Muscle of arm (tissue), 12 donors: ENCODE measurements around the gene SLC25A29. TPM values are rescaled to one million over a fixed set of nuclear protein-coding genes. Genes with fewer than 3 reads are reported as not detected.

Experiments
- DNase-seq: peaks from one replicate; pipeline ENCODE4 v3.0.0-alpha.2; 2013
- polyA plus RNA-seq, 12 donors: library from polyadenylated mRNA; unstranded; fragments of 120-200 nt; gene quantifications; one replicate each; pipeline ENCODE4 v1.2.1, GENCODE V29; 2013; ENCODE audit not compliant: insufficient read length in 12 of 12

The SLC25A29 gene
- polyA plus RNA-seq, 12 donors: 14.3 to 60.5 (median 27.5) TPM; not detected in 1

DNA sequence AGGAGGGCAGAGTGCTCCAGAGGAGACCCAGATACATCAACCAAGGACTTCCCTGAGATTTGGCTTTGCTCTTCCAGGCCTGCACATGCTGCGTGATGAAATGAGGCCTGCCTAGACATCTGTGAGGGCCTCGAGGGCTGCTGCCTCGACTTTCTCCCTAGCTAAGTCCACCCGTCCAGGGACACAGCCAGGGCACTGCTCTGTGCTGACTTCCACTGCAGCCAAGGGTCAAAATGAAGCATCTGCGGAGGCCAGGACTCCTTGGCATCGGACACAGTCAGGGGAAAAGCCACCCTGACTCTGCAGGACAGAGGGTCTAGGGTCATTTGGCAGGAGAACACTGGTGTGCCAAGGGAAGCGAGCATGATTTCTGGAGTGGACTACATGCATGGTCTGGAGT lies 27.6 kb upstream of the SLC25A29 start:
- no peak for DNase-seq

DNA sequence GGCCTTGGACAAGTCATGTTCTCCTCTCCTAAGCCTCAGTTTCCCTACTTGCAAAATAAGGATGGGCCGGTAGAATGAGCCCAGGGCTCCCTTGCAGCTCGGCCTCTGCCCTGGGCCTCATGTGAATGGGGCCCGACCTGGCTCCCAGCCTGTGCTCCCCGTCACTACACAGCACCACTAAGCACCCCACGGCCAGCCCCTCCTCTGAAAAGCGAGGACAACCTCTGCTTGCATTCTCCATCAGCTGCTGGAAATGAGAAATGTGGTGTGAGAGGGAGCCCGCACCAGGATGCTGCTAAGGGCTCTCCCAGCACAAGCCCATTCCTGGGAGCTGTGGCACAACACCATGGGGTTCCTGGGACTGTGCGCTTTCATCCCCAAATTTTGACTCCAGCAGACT lies 27.1 kb upstream of the SLC25A29 start:
- DNase-seq: no peak

DNA sequence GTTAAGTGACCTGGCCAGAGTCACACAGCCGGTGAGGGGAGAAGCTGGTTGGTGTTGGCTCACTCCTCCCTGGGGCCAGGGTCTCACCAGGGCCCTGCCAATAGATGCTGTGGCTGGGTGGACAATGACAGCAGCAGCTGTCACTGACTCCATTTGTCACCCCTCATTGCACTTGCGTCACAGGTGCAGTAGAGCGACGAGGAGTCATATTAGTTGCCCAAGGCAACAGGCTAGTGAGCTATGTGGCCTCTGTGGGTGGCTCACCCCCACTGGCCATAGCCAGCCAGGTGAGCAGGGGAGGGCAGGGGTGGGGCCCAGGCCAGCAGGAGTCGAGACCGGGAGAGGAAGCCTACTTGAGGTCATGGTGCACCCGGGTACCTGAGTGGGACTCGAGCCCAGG lies 26.6 kb upstream of the SLC25A29 start:
- no peak for DNase-seq

DNA sequence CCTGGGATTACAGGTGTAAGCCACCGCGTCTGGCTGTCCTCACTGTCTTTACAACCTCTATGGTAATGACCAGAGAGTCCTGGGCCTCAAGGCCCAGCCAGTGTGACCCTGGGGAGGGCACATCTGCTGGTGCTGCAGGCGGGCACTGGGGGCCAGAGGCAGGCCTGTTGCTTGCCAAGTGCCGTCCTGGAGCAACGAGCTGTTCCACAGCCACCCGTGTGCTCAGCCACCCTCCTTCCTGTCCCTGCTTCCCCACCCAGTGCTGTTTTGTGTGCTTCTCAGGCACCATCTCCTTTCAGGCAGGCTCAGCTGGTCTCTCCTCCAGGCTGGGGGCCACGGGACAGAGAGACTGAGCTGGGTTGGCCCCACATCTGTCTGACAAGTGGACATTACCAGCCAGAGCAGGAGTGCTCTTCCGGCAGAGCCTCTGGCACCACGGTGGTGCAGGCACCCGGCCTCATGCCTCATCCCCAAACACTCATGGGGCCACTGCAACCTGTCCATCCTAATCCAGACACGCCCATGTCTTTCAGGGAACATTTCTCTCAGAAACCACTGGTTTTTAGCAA lies 25.9 kb upstream of the SLC25A29 start:
- no peak for DNase-seq

DNA sequence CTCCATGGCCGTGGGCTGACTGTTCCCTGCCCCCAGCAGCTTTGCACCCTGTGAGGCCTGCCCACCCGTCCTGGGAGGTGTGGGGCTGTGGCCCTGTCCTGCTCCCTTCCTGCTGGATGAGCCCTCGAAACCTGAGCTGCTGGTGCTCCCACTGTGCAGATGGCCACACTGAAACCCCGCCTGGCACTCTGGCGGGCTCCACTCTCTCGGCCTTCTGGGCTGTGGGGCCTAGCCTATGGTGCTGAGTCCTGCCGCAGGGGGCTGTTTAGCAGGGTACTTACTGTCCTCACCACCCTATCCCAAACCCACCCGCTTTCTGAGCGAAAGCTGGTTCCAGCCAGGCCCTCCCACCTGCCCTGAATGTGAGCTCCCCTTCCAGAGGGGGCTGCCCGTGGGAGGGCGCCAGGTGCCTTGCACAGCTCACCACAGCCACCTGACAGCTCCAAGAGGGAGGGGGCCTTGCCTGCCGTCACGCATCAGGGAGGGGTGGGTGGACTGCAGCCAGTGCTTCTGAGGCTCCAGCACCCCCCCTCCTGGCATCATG lies 24.2 kb upstream of the SLC25A29 start:
- no peak for DNase-seq

DNA sequence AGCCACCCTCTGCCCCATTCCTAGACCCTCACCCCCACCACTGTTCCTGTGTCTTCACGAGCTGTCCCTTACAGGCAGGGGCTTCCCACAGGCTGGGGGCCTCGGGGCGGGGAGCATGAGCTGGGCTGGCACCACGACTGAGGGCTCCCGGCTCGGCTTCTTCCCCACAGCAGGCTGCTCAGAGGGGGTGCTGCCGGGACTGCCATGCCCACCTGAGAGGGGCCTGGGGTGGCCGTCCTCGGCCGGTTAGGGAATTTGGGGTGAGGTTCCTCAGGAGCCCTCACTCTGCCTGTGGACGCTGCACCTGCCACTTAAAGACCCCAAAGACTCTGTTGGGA lies 23.7 kb upstream of the SLC25A29 start:
- DNase-seq: no peak

DNA sequence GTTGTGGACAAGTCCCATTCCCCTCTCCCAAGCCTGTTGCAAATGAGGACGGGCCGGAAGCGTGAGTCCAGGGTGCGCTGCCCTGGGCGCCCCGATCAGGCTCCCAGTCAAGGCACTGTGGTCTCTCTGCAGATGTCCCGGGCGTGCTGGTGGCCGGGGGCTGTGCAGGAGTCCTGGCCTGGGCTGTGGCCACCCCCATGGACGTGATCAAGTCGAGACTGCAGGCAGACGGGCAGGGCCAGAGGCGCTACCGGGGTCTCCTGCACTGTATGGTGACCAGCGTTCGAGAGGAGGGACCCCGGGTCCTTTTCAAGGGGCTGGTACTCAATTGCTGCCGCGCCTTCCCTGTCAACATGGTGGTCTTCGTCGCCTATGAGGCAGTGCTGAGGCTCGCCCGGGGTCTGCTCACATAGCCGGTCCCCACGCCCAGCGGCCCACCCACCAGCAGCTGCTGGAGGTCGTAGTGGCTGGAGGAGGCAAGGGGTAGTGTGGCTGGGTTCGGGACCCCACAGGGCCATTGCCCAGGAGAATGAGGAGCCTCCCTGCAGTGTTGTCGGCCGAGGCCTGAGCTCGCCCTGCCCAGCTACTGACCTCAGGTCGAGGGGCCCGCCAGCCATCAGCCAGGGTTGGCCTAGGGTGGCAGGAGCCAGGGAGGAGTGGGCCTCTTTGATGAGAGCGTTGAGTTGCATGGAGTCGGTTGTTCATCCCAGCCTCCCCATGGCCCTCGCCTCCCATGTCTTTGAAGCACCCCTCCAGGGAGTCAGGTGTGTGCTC lies 23.2 kb upstream of the SLC25A29 start:
- no peak for DNase-seq

DNA sequence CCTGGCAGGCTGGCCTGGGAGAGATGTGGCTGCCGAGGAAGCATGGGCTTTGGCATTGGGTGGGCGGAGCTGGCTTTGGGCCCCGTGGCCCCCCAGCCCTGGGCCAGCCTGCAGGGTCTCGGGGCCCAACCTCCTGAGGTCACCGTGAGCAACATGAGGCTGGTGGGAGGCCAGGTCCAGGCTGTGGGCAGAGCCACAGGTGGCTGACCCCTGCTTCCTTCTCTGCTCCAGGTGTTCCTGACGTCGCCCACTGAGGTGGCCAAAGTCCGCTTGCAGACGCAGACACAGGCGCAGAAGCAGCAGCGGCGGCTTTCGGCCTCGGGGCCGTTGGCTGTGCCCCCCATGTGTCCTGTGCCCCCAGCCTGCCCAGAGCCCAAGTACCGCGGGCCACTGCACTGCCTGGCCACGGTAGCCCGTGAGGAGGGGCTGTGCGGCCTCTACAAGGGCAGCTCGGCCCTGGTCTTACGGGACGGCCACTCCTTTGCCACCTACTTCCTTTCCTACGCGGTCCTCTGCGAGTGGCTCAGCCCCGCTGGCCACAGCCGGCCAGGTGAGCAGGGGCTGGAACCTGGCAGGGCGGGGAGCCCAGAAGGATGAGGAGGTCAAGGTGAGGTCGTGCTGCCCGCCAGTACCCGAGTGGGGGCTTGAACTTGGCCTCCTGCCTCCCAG lies 22.4 kb upstream of the SLC25A29 start:
- no peak for DNase-seq

DNA sequence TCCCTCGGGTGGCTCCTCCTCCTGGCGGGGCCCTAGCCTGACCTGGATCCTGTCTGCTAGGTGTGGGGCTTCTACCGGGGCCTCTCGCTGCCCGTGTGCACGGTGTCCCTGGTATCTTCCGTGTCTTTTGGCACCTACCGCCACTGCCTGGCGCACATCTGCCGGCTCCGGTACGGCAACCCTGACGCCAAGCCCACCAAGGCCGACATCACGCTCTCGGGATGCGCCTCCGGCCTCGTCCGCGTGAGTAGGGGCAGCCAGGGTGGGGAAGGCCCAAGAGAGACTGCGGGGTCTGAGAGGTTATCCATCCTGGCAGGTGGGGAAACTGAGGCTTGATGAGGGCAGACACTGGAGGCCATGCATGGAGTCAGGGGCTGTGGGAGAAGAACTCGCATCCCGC lies 20.9 kb upstream of the SLC25A29 start:
- no peak for DNase-seq

DNA sequence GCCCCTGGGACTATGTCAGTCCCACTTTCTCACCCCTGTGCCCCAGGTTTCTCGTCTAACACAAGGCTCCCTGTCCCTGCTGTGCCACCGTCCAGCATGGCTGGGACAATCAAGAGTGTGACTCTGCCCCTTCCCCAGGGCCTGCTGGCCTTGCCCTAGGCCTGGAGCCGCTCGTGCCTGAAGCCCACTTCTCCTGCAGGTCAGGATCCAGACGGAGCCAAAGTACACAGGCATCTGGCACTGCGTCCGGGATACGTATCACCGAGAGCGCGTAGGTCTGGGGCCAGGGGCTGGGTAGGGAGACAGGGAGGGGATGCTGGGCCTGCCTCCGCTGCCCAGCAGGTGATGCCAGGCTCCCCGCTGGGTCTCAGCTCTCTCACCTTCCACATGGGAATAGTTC lies 19.7 kb upstream of the SLC25A29 start:
- no peak for DNase-seq

DNA sequence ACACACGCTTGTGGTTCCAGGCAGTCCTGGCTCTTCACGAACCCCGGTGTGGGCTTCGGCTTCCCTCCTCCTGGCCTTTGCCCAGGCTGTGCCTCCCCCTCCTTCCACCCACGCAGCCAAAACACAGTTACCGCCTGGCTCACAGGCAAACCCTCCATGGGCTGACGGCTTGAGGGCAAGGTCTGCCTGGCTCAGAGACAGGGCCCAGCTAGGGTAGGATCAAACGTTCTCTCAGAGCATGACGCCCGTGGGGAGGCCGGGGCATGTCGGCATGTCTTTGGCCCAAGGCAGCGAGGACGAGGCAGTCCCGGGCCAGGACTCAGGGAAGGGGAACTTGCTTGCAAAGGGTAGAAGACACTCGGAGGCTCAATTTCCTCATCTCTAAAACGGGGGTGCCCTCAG lies 19.0 kb upstream of the SLC25A29 start:
- DNase-seq: no peak

DNA sequence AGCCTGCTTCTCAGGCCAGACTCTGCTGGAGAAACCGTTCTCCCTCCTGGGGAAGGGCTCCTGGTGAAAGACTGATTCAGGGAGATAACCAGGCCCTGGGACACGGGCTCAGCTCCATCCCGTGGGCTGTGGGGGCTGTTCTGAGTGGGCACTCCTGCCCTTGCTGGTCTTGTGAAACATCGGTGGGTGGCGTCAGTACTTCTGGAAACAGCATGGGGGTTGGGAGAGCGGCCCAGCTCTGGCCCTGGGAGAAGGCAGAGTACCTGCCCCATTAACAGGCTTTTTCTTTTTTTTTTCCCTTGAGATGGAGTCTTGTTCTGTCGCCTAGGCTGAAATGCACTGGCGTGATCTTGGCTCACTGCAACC lies 17.7 kb upstream of the SLC25A29 start:
- no peak for DNase-seq

DNA sequence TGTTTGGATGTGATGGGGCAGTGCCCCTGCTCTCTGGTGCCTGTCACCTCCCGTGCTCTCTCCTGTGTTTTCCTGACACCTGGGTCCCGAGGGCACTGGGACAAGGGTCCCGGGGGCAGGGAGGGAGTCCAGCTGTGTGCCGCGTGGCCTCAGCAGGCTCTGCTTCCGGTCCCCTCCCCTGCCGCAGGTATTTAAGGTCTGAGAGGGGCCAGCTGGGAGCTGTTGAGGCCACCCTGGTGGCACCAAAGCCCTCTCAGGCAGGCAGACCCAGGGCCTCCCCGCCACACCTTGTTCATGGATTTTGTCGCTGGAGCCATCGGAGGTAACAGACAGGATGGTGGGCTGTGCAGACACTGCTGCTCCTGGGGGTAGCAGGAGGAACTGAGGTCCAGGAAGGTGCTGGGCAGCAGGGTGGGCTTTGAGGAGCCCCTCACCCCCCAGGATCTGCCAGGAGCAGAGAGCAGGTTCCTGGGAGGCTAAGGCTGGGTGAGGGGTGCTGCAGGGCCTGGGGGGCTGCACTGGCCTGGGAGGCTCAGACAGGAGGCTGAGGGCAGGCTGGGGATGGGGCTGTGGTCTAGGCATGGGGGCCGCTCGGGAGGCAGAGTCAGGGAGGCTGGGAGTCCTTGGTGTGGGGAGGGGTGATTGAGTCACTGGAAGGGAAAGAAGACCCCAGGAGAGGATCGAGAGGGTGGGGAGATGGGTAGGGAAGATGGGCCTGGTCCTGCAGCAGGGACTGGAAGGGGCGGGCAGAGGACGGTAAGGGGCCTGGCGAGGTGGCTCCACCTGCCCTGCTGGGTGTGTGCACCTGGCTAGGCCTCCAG lies 17.1 kb upstream of the SLC25A29 start, which contains the start of gene SLC25A47:
SLC25A47 (plus strand) TSS at position 219 of the 821 bp plus-strand sequence; CDS start at position 295, 76 bp downstream.
- no peak for DNase-seq

DNA sequence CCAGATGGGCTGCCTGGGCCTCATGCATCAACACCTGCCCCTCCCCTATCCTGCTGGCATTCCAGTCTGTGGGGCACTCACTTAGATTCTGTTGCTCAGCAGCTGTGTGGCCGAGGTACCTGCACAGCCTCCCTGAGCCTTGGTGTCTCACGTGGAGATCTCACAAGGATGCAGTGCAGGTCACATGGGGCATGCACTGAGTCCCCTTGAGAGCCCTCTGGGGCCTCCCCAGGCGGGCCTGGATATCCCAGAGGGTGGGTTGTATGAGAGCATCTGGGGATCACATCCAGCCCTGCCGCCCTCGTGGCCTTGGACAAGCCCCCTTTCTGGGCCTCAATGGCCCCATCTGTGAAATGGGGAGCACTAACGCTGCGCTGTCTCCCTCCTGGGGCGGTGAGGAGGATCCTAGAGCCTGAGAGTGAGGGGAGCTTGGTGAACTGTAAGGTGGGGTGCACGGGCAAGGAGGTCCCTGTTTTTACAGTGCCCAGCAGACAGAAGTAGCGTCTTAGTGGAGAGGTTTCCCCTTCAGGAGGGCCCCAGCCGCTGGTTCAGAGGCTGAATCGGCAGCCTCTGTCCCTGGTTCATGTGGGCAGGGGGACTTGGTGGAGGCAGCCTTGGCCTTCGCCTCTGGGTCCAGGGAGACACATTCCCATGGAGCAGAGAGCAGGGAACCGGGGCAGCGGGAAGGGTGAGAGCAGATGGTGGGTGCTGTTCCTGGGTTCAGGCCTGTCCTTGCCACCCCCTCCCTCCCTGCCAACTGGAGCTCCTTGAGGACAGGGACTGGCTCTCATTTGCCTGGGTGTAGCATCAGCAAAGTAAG lies 16.1 kb upstream of the SLC25A29 start:
- DNase-seq: no peak

DNA sequence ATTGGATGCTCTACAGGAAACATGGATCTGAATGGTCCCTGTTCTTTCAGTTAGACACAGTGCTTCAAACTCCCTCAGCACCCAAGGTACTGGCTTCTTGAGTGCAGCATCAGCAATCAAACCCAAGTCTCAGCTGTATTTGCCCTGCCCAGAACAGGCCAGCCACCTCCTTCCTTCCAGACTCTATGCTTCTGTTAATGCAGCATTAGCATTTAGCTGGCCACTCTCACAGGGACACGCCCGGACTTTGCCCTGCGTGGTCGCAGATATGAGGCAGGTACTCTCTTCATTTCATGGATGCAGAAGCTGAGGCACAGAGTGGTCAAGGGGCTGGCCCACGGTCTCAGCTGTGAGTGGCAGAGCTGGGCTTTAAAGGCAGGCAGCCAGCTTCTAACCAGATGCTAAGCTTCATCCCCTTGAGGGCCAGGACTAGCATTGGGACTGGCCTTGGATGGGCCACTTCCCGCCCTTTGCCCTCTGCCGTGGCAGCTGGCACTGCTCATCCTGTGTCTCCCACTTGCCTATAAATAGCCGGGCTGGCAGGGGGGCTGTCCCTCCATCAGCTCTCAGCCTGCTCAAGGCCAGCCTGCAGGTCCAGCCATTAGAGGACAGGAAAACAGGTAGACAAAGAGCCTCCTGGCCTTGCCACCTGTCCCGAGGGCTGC lies 15.4 kb upstream of the SLC25A29 start:
- DNase-seq: no peak

DNA sequence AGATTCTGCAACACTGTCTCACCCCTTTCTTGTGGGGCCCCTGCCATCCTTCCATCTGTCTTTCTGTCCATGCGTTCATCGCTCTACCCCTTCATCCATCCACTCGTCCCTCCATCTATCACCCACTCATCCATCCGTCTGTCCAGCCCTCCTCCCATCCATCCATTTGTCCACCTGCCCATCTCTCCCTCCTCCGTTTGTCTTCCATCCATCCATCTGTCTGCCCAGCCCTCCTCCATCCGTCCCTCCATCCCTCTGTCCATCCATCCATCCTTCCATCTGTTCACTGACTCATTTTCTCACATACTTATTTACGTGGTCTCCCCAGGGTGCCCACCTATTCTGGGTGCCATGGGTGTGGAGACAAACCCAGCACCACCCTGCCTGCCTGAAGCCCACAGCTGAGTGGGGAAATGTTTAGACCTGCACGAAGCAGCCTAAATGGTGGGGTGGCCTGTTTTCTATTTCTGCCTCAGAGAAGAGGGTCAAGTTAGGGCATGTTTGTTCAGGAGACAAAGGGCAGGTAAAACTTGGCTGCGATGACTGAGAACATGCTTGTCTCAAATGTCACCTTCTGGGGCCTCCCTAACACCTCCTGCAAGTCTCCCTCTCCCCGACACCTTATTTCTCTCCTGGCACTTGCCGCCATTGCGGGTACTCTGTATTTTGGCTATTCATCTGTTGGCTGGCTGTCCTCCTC lies 14.1 kb upstream of the SLC25A29 start:
- DNase-seq: no peak

DNA sequence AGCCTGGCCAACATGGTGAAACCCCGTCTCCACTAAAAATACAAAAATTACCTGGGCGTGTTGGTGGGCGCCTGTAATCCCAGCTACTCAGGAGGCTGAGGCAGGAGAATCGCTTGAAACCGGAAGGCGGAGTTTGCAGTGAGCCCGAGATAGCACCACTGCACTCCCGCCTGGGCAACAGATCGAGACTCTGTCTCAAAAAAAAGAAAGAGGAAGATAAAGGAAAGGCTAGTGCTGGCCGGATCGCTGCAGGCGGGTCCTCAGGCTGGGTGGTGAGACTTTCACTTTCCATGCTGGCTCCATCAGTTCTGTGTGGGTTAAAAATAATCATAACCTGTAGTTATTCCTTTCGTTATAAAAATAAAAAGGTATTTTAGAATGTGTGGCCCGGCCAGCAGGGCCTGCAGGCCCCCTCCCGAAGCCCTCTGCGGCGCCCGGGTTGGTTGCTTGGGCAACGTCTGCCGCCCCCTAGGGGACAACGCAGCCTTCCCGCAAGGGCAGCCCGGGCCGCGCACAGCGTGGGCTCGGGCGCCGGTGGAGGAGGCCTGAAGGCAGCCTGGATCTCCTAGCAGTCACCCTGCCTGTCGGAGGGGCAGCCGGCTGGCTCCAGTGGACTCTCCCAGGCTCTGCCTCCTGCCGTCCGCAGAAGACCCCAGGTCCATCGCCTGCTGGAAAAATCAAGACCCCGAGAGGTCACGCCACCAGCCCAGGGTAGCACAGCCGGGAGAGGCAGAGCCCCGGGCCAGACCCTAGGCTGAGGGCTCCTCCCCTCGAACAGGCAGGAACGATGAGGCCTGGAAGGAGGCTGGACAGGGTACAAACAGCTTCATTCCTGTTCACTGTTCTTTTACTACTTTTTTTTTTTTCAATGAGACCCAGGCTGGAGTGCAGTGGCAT lies 11.9 kb upstream of the SLC25A29 start:
- no peak for DNase-seq

DNA sequence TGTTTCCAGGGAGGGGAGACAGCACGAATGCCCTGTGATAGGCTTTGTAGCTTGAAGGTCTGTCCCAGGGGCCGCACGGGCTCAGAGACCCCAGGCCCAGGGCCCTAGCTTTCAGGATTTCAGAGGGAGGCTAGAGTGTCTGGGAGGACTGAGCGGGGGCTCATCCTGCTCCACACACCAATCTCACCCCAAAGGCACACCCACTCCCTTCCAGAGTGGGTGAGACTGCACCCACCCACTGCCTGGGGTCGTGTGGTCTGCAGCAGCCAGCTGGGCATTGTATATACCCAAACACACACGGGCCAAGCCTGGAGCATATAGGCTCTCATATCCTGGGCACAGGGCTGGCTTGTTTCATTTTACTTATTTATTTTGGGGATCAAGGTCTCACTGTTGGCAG lies 11.1 kb upstream of the SLC25A29 start:
- no peak for DNase-seq

DNA sequence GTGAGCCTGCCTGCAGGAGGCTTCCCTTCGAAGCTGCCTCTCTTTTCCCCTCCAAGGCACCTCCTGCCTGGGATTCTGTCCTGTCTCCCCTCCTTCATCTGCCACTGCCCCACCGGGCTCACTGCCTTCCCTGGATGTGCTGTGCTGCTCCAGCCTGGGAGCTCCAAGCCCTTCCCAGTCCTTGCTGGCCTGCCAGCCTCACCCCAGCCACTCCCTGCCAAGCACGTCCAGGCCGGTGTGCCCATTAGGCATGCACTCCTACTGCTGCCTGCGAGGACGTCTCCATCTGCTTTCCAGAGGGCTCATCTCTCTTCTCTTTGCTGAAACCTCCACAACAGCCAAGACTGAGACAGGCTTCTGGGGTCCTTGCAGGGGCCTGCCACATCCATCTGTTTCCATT lies 8.5 kb upstream of the SLC25A29 start:
- DNase-seq: no peak
